H9 (cell line): ENCODE data around the gene RUNX1. TPM values are rescaled to one million over a fixed set of nuclear protein-coding genes. Genes with fewer than 3 reads are reported as not detected.
"Not testable (repeated sequence)": the region's sequence is repeated elsewhere in the genome, so short reads cannot be mapped to it uniquely, and the experiment has no call there.

Experiments used
- DNase-seq: peaks from one replicate; pipeline ENCODE4 v3.0.0-alpha.2; 2017
- H2AFZ ChIP-seq: one replicate; pipeline ENCODE4 v1.6.1; 2013; ENCODE audit warnings: mild to moderate bottlenecking, low read length, control low read depth, moderate library complexity
- H2AK5ac ChIP-seq: 2 replicates; pipeline ENCODE4 v1.6.1; 2013; ENCODE audit warnings: low read length, control low read depth, mixed read lengths; ENCODE audit not compliant: insufficient read length
- H2BK120ac ChIP-seq: one replicate; pipeline ENCODE4 v1.6.1; 2013; ENCODE audit warnings: low read depth, mild to moderate bottlenecking, low read length, control low read depth, inconsistent platforms; ENCODE audit not compliant: poor library complexity, severe bottlenecking
- H2BK12ac ChIP-seq: 2 replicates; pipeline ENCODE4 v1.6.1; 2013; ENCODE audit warnings: low read length, control low read depth, mixed read lengths, low read depth; ENCODE audit not compliant: insufficient read length
- H2BK15ac ChIP-seq: 2 replicates; pipeline ENCODE4 v1.6.1; 2013; ENCODE audit warnings: low read depth, low read length, control low read depth
- H2BK20ac ChIP-seq: one replicate; pipeline ENCODE4 v1.6.1; 2013; ENCODE audit warnings: low read depth, mild to moderate bottlenecking, low read length, control low read depth, inconsistent platforms; ENCODE audit not compliant: poor library complexity, severe bottlenecking
- H2BK5ac ChIP-seq: 2 replicates; pipeline ENCODE4 v1.6.1; 2013; ENCODE audit warnings: low read length, control low read depth, mixed read lengths; ENCODE audit not compliant: insufficient read length
- H3K14ac ChIP-seq: 2 replicates; pipeline ENCODE4 v1.6.1; 2013; ENCODE audit warnings: low read length, control low read depth; ENCODE audit not compliant: insufficient read depth
- H3K18ac ChIP-seq: 2 replicates; pipeline ENCODE4 v1.6.1; 2013; ENCODE audit warnings: low read depth, mild to moderate bottlenecking, mixed read lengths, low read length, control low read depth; ENCODE audit not compliant: insufficient read length
- H3K23ac ChIP-seq: 2 replicates; pipeline ENCODE4 v1.6.1; 2013; ENCODE audit warnings: low read length, control low read depth, mixed read lengths, low read depth; ENCODE audit not compliant: insufficient read length
- H3K23me2 ChIP-seq: 2 replicates; pipeline ENCODE4 v1.6.1; 2013; ENCODE audit warnings: low read depth, mild to moderate bottlenecking, mixed read lengths, low read length, control low read depth; ENCODE audit not compliant: insufficient read length, poor library complexity, severe bottlenecking
- H3K27ac ChIP-seq: 2 replicates; pipeline ENCODE4 v1.5.1; 2013; ENCODE audit warnings: low read length, control low read depth, mixed read lengths, low read depth; ENCODE audit not compliant: insufficient read length
- H3K27me3 ChIP-seq: 2 replicates; pipeline ENCODE4 v1.6.1; 2013; ENCODE audit warnings: low read length, control low read depth, inconsistent platforms; ENCODE audit not compliant: insufficient read depth
- H3K4ac ChIP-seq: 2 replicates; pipeline ENCODE4 v1.6.1; 2013; ENCODE audit warnings: low read depth, mild to moderate bottlenecking, control low read depth, inconsistent platforms, low read length, moderate library complexity
- H3K4me1 ChIP-seq: 2 replicates; pipeline ENCODE4 v1.6.1; 2013; ENCODE audit warnings: low read length, control low read depth, inconsistent platforms; ENCODE audit not compliant: insufficient read depth
- H3K4me2 ChIP-seq: 2 replicates; pipeline ENCODE4 v1.6.1; 2013; ENCODE audit warnings: low read length, control low read depth, mixed read lengths; ENCODE audit not compliant: insufficient read length, insufficient read depth
- H3K56ac ChIP-seq: 2 replicates; pipeline ENCODE4 v1.6.1; 2013; ENCODE audit warnings: low read depth, mild to moderate bottlenecking, mixed read lengths, low read length, control low read depth; ENCODE audit not compliant: insufficient read length
- H3K79me1 ChIP-seq: 2 replicates; pipeline ENCODE4 v1.6.1; 2013; ENCODE audit warnings: low read depth, mild to moderate bottlenecking, moderate library complexity, low read length, control low read depth, inconsistent platforms; ENCODE audit not compliant: insufficient read depth, poor library complexity, severe bottlenecking
- H3K79me2 ChIP-seq: 2 replicates; pipeline ENCODE4 v1.6.1; 2013; ENCODE audit warnings: low read length, control low read depth, inconsistent platforms; ENCODE audit not compliant: insufficient read depth
- H3K9ac ChIP-seq: 2 replicates; pipeline ENCODE4 v1.6.1; 2013; ENCODE audit warnings: low read length, control low read depth, mixed read lengths; ENCODE audit not compliant: insufficient read length; ENCODE audit errors: extremely low read depth
- H3K9me3 ChIP-seq: one replicate; pipeline ENCODE4 v1.6.1; 2013; ENCODE audit warnings: low read depth, low read length, inconsistent platforms; ENCODE audit not compliant: control insufficient read depth
- H3T11ph ChIP-seq: one replicate; pipeline ENCODE4 v1.6.1; 2013; ENCODE audit warnings: mild to moderate bottlenecking, low read length, control low read depth, inconsistent platforms
- H4K20me1 ChIP-seq: one replicate; pipeline ENCODE4 v1.6.1; 2013; ENCODE audit not compliant: control insufficient read depth, insufficient read length, insufficient read depth
- H4K5ac ChIP-seq: 2 replicates; pipeline ENCODE4 v1.6.1; 2013; ENCODE audit warnings: low read depth, mild to moderate bottlenecking, mixed read lengths, low read length, control low read depth; ENCODE audit not compliant: insufficient read length
- H4K8ac ChIP-seq: replicated peaks from 2 replicates; pipeline ENCODE4 v1.6.1; 2013; ENCODE audit warnings: low read length, control low read depth, mixed read lengths, low read depth; ENCODE audit not compliant: insufficient read length
- H4K91ac ChIP-seq: 2 replicates; pipeline ENCODE4 v1.6.1; 2013; ENCODE audit warnings: low read depth, mild to moderate bottlenecking, moderate library complexity, mixed read lengths, low read length, control low read depth; ENCODE audit not compliant: insufficient read length
- H3K27ac Mint-ChIP-seq, 3 experiments: 2 replicates in 2 of 3; 3 replicates in 1 of 3; pipeline ENCODE4 v1.8.0; 2020 to 2021; ENCODE audit warnings: mixed read lengths in 3 of 3, mild to moderate bottlenecking in 1 of 3, moderate library complexity in 1 of 3
- H3K27me3 Mint-ChIP-seq: 2 replicates; pipeline ENCODE4 v1.8.0; 2021; ENCODE audit warnings: low read depth, mild to moderate bottlenecking, moderate library complexity, mixed read lengths
- H3K36me3 Mint-ChIP-seq, 3 experiments: 2 replicates in 2 of 3; 3 replicates in 1 of 3; pipeline ENCODE4 v1.8.0; 2020 to 2021; ENCODE audit warnings: low read depth in 3 of 3, mixed read lengths in 3 of 3; ENCODE audit not compliant: insufficient read depth in 1 of 3
- H3K4me1 Mint-ChIP-seq, 2 experiments: 2 replicates each; pipeline ENCODE4 v1.8.0; 2020; ENCODE audit warnings: mixed read lengths in 2 of 2
- H3K4me3 Mint-ChIP-seq, 2 experiments: 2 replicates in 1 of 2; 3 replicates in 1 of 2; pipeline ENCODE4 v1.8.0; 2020 to 2021; ENCODE audit warnings: mild to moderate bottlenecking in 2 of 2, mixed read lengths in 2 of 2, moderate library complexity in 1 of 2
- H3K9me3 Mint-ChIP-seq, 2 experiments: 2 replicates in 1 of 2; 3 replicates in 1 of 2; pipeline ENCODE4 v1.8.0; 2020; ENCODE audit warnings: mild to moderate bottlenecking in 2 of 2, mixed read lengths in 2 of 2, moderate library complexity in 1 of 2
- CTCF ChIP-seq: fragments of 200-600 bp; sonication (generic); conservative IDR thresholded peaks from 3 replicates; pipeline ENCODE4 v1.8.0; 2021; ENCODE audit warnings: antibody characterized with exemption, mild to moderate bottlenecking
- WGBS: extraction: QIAGEN DNeasy Blood & Tissue Kit; methylation state at CpG from one replicate; pipeline ENCODE4 v1.1.7; 2013; ENCODE audit warnings: missing lambda C conversion rate, low lambda C conversion rate, mixed read lengths; ENCODE audit not compliant: insufficient read length; ENCODE audit errors: extremely low coverage; 5-methylcytosine and 5-hydroxymethylcytosine counted together
- total RNA-seq: library from RNA; stranded (reverse); gene quantifications from 2 replicates; pipeline ENCODE4 v1.2.1, GENCODE V29; 2021

Gene RUNX1
- total RNA-seq, 1 experiment from 2014 or later: 0.72 TPM

GRCh38 chr21:34967509-34968289 lies 81.4 kb downstream of the RUNX1 start:
- no peak overlapping the region for H2AK5ac ChIP-seq
- H4K8ac ChIP-seq: no peak overlapping the region
- H3K9me3 Mint-ChIP-seq: no peaks in the 10 kb centered on the region; a peak in 1 of 5 replicates
- H2BK15ac ChIP-seq: no peak overlapping the region
- H3K36me3 Mint-ChIP-seq: no peaks in the 10 kb centered on the region
- no peak overlapping the region for H3K4me3 Mint-ChIP-seq
- H2BK5ac ChIP-seq: no peak overlapping the region
- no peaks in the 10 kb centered on the region; the same call in 1 of the 2 replicates for H3K27me3 ChIP-seq
- H4K91ac ChIP-seq: no peak overlapping the region
- peaks cover 3 to 4% of the 10 kb centered on the region in 2 experiments; a peak in 3 of 4 replicates for H3K4me1 Mint-ChIP-seq
- H2BK12ac ChIP-seq: no peak overlapping the region
- no peak overlapping the region for H2BK20ac ChIP-seq
- H3K23me2 ChIP-seq: no peaks in the 10 kb centered on the region
- H3K18ac ChIP-seq: no peak overlapping the region
- H3K79me1 ChIP-seq: no peaks in the 10 kb centered on the region
- H3K9ac ChIP-seq: no peak overlapping the region
- H3K9me3 ChIP-seq: no peaks in the 10 kb centered on the region
- H3K27me3 Mint-ChIP-seq: peaks cover 7% of the 10 kb centered on the region; the same call in 1 of the 2 replicates
- no peaks in the 10 kb centered on the region for H3K79me2 ChIP-seq
- H2AFZ ChIP-seq: no peak overlapping the region
- TF ChIP-seq CTCF: no peak
- no peak overlapping the region for H3T11ph ChIP-seq
- H3K4me1 ChIP-seq: no peaks in the 10 kb centered on the region
- DNase-seq: no peak
- no peak overlapping the region for H3K4me2 ChIP-seq
- H3K56ac ChIP-seq: no peak overlapping the region
- 0 out of 7 replicates have a peak overlapping the region, but pooled peaks of 1 of the 3 experiments have one; percentile 17 for H3K27ac Mint-ChIP-seq
- H3K23ac ChIP-seq: no peak overlapping the region
- H3K27ac ChIP-seq: no peak overlapping the region
- H3K14ac ChIP-seq: no peak overlapping the region
- H4K20me1 ChIP-seq: no peaks in the 10 kb centered on the region
- H4K5ac ChIP-seq: no peak overlapping the region
- WGBS: no CpG with 5 or more reads among the region's 10 CpGs
- H2BK120ac ChIP-seq: no peak overlapping the region
- H3K4ac ChIP-seq: no peak overlapping the region

GRCh38 chr21:34966881-34967280 lies 82.2 kb downstream of the RUNX1 start:
- H3T11ph ChIP-seq, H3K4me1 ChIP-seq, H3K9ac ChIP-seq, H4K5ac ChIP-seq, H3K4me3 Mint-ChIP-seq, H4K8ac ChIP-seq, H3K4me1 Mint-ChIP-seq, H2BK20ac ChIP-seq, H2AK5ac ChIP-seq, H4K20me1 ChIP-seq, H3K14ac ChIP-seq, H3K56ac ChIP-seq, H3K79me1 ChIP-seq, H3K27me3 Mint-ChIP-seq, H3K18ac ChIP-seq, H3K79me2 ChIP-seq, H3K36me3 Mint-ChIP-seq, H4K91ac ChIP-seq, H3K4me2 ChIP-seq, H2BK12ac ChIP-seq, H3K27ac ChIP-seq, H3K9me3 ChIP-seq, H3K23ac ChIP-seq, H3K4ac ChIP-seq, H3K27me3 ChIP-seq, H3K9me3 Mint-ChIP-seq, H3K27ac Mint-ChIP-seq, H2BK5ac ChIP-seq, H2BK15ac ChIP-seq, H3K23me2 ChIP-seq, H2AFZ ChIP-seq, H2BK120ac ChIP-seq, DNase-seq: not testable (repeated sequence)
- no CpG with 5 or more reads among the region's 11 CpGs for WGBS
